ENCODE measurements around the gene HIPK2. TPM values are rescaled to one million over a fixed set of nuclear protein-coding genes. Genes with fewer than 3 reads are reported as not detected.
A peak's percentile ranks its signal among the peaks of the same experiment; 100 is the strongest.

Gene HIPK2
- total RNA-seq, 6 experiments from 2014 or later, result 48.5 to 68.0 (median 59.6) TPM

GRCh38 chr7:139658908-139659675, 118.7 kb downstream of the HIPK2 start:
- Histone ChIP-seq H3K9me3 (no peaks in the 10 kb centered on the region), H3K4me1 (peaks cover 0 to 88% (median 44%) of the 10 kb centered on the region in 4 donors), H3K36me3 (no peaks in the 10 kb centered on the region), H3K4me3 (peak overlapping the region in 1 of 3 donors; percentile 4), H3K27ac (peak overlapping the region; percentile 67 to 75 (median 71)), H3K27me3 (no peaks in the 10 kb centered on the region)
- ATAC-seq, result peak; percentile 2 to 23 (median 6)
- 40% methylated on average over 14 of the region's 14 CpGs for WGBS (ENCODE audit: insufficient coverage, low coverage, low lambda C conversion rate, missing lambda C conversion rate)
- intact Hi-C loops (cut with DNase I), result no loop called here
- DNase-seq, result no peak
- TF ChIP-seq, protein P1, sequence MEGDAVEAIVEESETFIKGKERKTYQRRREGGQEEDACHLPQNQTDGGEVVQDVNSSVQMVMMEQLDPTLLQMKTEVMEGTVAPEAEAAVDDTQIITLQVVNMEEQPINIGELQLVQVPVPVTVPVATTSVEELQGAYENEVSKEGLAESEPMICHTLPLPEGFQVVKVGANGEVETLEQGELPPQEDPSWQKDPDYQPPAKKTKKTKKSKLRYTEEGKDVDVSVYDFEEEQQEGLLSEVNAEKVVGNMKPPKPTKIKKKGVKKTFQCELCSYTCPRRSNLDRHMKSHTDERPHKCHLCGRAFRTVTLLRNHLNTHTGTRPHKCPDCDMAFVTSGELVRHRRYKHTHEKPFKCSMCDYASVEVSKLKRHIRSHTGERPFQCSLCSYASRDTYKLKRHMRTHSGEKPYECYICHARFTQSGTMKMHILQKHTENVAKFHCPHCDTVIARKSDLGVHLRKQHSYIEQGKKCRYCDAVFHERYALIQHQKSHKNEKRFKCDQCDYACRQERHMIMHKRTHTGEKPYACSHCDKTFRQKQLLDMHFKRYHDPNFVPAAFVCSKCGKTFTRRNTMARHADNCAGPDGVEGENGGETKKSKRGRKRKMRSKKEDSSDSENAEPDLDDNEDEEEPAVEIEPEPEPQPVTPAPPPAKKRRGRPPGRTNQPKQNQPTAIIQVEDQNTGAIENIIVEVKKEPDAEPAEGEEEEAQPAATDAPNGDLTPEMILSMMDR (IDR thresholded peaks at IDR 0.05), result no peak
- no peak for TF ChIP-seq POLR2A (IDR thresholded peaks at IDR 0.05)

DNA sequence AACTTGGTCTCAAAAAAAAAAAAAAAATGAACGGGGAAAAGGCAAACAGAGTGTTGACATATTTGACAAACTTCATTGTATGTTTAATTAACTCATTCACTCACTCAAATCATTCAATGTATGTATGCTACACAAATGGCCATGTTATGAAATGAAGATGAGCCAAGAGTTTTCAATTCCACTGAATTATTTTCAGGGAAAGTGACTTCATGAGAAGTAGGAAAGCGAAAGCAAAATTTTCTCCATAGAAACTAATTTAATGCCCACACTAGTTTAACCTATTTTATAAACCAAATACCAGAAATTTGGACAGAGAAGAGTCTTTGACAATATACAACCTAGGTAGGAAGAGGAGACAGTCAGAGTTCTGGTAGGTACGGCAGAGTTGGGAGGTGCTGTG, 119.5 kb downstream of the HIPK2 start:
- H3K4me1 ChIP-seq, result peaks cover 0 to 84% (median 43%) of the 10 kb centered on the region in 4 donors
- H3K36me3 ChIP-seq, result no peaks in the 10 kb centered on the region
- 48% methylated on average over 3 of the region's 3 CpGs for WGBS (ENCODE audit: insufficient coverage, low coverage, low lambda C conversion rate, missing lambda C conversion rate)
- H3K27me3 ChIP-seq, result no peaks in the 10 kb centered on the region
- no peak for DNase-seq
- H3K4me3 ChIP-seq, result no peak overlapping the region
- ATAC-seq, result no peak
- H3K27ac ChIP-seq, result peak overlapping the region; percentile 67 to 75 (median 71)
- no peaks in the 10 kb centered on the region for H3K9me3 ChIP-seq
- intact Hi-C loops (cut with DNase I), result no loop called here
- no peak for TF ChIP-seq POLR2A (IDR thresholded peaks at IDR 0.05)
- TF ChIP-seq, protein P1 (IDR thresholded peaks at IDR 0.05), result no peak

DNA sequence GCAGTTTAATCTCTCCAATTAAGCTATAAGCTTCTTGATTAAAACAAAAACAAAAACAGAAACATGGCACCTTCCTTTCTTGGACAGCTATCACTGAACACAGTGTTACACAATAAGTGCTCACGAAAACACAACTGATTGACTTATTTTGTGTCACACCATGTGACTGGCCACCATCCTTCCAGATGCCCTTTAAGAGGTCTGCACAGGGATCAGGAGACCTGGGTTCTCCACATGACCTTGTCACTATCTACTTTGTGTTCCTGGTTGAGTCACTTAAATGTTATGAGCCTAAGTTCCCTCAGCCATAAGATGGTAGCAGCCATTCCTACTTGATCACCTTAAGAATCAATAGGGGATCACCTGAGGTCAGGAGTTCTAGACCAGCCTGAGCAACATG, 120.1 kb downstream of the HIPK2 start:
- no peak overlapping the region for H3K4me3 ChIP-seq
- 25% methylated on average over 1 of the region's 1 CpG for WGBS (ENCODE audit: insufficient coverage, low coverage, low lambda C conversion rate, missing lambda C conversion rate)
- no peaks in the 10 kb centered on the region for H3K9me3 ChIP-seq
- H3K27me3 ChIP-seq, result no peaks in the 10 kb centered on the region
- peak in 1 of 4 donors; percentile 5 for ATAC-seq
- peak overlapping the region; percentile 67 to 75 (median 71) for H3K27ac ChIP-seq
- intact Hi-C loops (cut with DNase I), result no loop called here
- H3K4me1 ChIP-seq, result peaks cover 0 to 78% (median 40%) of the 10 kb centered on the region in 4 donors
- H3K36me3 ChIP-seq, result no peaks in the 10 kb centered on the region
- no peak for TF ChIP-seq POLR2A (IDR thresholded peaks at IDR 0.05)
- TF ChIP-seq, protein P1 (IDR thresholded peaks at IDR 0.05), result no peak
- DNase-seq, result no peak

- 93% methylated on average over 6 of the region's 6 CpGs for WGBS (ENCODE audit: insufficient coverage, low coverage, low lambda C conversion rate, missing lambda C conversion rate)
- TF ChIP-seq, protein P1 (IDR thresholded peaks at IDR 0.05), result no peak
- TF ChIP-seq POLR2A (IDR thresholded peaks at IDR 0.05), result no peak
- Histone ChIP-seq H3K4me3 (no peak overlapping the region), H3K36me3 (no peaks in the 10 kb centered on the region), H3K27me3 (no peaks in the 10 kb centered on the region), H3K9me3 (no peaks in the 10 kb centered on the region), H3K4me1 (peaks cover 0 to 76% (median 42%) of the 10 kb centered on the region in 4 donors), H3K27ac (no peak overlapping the region)
- DNase-seq (no peak), ATAC-seq (no peak)
- intact Hi-C loops (cut with DNase I), result no loop called here
These were observed 121.4 kb downstream of the HIPK2 start for GRCh38 chr7:139656387-139656786.
